GM18873 (cell line): Measurements from ENCODE around the gene ADM2.
"Not testable (repeated sequence)": the region's sequence is repeated elsewhere in the genome, so short reads cannot be mapped to it uniquely, and the experiment has no call there.

Source experiments
- ATAC-seq: cut with Tn5 transposase; IDR thresholded peaks from one replicate; pipeline ENCODE4 v1.9.1; 2021; ENCODE audit warnings: mild to moderate bottlenecking, moderate library complexity, moderate number of reproducible peaks; ENCODE audit not compliant: unreplicated experiment, low FRiP score

ADM2 gene

GRCh38 chr22:50532824-50533796 is 51.8 kb downstream of the ADM2 start:
- no peak for ATAC-seq

GRCh38 chr22:50533856-50534711 is 52.7 kb downstream of the ADM2 start:
- ATAC-seq: not testable (repeated sequence)

GRCh38 chr22:50535113-50535512 is 53.8 kb downstream of the ADM2 start:
- ATAC-seq: no peak
